NCI-H2107 (cell line): ENCODE measurements around the gene MAGI1.

Experiments used
- DNase-seq: peaks from one replicate; lab custom pipeline; 2025; lab: John Stamatoyannopoulos, UW

Gene MAGI1

DNA sequence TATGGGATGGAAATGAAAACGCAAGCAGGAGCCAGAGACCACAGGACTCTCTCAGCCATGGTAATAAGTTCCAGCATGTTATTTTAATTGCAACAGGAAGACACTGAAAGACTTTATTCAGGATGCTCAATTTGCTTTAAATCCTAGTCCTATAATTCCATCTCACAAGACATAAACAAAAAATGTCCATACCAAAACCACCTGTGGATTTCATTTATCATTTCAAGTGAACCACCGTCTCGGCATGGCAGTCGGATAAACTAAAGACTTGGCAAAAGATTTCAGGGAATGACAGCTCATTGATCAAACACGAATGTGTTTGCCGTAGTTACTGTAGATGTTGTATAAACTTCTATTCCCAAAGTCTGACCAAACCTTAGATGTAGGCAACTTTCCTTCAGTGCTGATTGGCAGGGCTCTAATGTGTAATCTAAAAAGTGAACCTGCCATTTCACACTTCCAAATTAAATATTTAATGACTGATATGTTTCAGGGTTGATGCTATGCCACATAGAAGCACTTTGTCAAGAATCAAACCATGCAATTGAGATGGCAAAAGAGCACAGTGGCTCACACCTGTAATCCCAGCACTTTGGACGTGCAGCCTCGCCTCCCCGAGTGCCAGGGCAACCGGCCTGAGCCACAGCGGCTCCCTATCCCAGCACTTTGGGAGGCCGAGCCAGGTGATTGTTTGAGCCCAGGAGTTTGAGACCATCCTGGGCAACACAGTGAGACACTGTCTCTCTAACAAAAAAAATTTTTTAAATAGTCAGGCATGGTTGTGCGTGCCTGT lies 331.7 kb downstream of the MAGI1 start:
- DNase-seq: no peak

DNA sequence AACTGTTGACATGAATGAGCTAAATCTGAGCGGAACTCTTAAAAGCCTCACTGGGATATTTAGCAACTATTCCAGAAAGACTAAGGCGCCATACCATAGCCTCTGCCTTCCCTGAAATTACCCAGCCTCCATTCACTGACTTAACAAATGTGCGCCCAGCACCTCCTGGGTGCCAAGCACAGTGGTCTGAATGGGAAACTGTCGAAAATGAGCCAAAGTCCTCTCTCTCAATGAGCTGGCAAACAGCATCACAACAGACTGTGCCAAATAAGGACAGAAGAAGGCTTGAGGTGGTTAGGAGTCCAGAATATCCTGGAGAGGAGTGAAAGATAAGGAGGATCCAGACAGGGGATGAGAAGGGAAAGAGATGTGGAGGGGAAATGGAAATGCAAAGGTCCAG lies 332.4 kb downstream of the MAGI1 start:
- no peak for DNase-seq

GRCh38 chr3:65703820-65704219 lies 334.9 kb downstream of the MAGI1 start:
- no peak for DNase-seq

GRCh38 chr3:65703026-65703425 lies 335.7 kb downstream of the MAGI1 start:
- no peak for DNase-seq

DNA sequence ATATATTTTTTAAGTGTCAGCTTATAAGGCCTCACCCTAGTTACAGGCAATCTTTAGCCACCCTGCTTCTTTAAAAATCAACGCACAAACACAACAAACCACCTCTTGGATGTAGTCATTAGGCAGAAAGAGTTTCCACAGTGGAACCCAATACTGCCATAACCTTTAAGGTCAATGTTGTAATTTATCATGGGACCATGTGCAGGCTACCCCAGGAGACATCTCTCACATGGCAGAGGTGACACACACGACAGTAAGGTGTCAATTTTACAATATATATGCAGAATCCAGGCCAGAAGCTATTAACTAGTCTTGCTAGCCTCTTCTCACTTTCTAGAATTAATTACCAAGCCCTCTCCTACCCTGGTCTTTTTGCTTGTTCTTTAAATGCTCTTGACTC lies 336.5 kb downstream of the MAGI1 start:
- no peak for DNase-seq

DNA sequence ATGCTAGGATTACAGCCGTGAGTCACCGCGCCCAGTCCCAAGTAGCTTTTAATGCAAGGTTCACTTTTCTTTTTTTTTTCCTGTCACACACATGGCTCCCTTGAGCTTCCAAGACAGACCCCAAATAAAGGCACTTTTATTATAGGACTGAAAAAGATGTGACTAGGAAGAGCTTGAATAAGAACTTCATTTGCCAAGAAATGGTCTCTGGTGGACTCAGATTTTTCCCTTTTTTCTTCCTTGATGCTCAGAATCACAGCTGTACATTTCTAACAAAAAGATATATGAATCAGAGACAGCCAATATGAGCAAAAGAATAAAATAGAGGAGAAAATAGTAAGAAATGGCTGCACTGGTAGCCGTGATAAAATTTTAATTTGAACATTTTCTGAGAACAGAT lies 337.2 kb downstream of the MAGI1 start:
- DNase-seq: no peak

DNA sequence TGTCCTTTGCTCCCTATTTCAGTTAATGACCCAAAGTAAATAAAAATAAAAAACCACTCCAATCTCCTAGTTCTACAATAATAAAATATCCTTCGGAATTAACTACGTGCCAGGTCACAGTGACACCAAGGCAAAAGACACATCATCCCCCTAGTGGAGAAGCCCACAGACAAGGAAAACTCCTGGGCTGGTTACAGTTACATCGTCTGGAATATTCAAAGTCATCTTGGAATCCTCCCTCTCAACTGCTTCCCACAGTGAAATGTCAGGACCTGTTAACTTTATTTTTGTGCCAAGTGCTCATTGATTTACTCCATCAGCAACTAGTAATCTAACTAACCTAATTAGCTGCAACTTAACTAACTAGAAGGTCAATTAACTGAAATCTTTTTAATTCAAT lies 349.3 kb downstream of the MAGI1 start:
- no peak for DNase-seq

- DNase-seq: no peak
These were observed 351.0 kb downstream of the MAGI1 start for GRCh38 chr3:65687741-65688140.

DNA sequence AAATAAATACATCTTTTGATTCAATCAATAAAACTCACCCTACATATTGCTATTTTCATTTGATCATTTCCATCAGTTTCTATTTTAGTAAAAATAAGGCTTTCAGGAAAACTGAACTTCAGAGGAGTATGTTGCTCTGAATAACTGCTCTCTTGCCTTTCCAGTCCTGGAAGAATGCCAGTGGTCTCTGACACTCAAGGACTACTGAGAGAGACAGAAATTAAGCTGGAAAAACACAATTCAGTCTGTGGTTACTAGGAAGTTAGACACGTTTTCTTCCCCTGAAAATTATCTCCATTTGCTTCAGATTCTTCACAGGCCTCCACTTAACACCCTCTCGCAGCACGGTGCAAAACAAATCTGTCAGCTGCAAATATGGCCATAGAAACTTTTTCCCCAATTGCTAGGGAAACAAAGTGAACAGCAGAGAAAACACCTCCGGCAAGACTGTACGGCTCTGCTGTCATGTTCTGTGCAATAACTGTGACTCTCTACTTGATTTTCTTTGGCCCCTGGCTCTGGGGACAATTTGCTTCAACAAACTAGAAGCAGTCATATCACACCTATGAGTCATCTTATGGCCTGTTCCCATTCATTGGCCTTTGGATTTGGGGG lies 353.0 kb downstream of the MAGI1 start:
- no peak for DNase-seq

DNA sequence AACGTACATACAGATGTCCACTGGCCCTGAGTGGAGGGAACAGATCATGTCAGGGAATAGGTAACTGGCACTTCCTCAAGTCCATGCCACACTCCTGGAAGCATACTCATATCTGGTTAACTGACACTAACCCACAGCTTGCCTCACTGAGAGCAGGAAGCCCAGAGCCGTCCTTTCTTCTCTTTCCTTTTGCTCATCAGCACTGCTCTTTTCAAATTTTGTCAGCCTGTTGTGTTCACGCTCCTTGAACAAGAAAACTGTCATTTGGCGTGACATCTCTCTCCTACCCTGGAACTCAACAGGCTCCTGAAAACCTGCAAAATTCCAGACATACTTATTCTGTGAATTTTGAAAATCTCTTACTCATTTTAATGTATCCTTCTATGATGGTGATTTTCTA lies 360.2 kb downstream of the MAGI1 start:
- no peak for DNase-seq

- no peak for DNase-seq
These were observed 361.2 kb downstream of the MAGI1 start for GRCh38 chr3:65677486-65678010.

GRCh38 chr3:65676580-65676979 lies 362.1 kb downstream of the MAGI1 start:
- no peak for DNase-seq

DNA sequence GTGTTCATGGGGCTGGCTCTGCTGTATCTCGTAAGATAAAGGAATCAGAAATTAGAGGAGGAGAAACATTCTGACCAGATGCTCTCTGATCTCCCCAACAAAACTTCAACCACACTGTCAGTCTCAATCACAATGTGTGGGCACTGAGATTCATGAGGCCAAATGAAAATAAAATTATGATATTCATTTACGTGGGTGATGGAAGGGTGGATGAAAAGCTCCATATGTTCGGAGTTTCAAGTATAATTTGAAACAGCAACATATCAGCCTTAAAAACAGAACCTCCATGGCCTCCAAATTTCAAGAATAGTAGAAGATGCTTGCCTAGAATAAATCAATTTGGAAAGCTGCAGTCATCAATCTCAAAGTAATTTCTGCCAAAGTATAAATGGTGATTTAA lies 363.7 kb downstream of the MAGI1 start:
- no peak for DNase-seq

DNA sequence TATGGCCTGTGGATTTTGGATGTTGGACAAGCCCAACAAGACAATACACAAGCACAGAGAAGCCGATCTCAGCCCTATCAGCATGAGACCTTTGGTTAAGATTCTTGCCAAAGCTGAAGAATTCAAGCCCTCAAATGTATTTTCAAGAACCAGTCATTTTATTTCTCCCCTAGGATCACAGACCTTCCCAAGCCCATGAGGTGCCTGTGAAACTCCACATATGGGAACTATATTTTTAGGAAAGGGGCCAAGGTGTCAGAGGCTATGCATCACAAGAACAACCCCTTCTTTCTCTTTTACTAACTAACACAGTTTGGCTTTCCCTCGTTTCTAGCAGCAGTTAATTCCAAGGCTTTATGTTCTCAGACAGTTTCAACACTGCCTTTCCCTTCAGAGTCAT lies 364.5 kb downstream of the MAGI1 start:
- no peak for DNase-seq

DNA sequence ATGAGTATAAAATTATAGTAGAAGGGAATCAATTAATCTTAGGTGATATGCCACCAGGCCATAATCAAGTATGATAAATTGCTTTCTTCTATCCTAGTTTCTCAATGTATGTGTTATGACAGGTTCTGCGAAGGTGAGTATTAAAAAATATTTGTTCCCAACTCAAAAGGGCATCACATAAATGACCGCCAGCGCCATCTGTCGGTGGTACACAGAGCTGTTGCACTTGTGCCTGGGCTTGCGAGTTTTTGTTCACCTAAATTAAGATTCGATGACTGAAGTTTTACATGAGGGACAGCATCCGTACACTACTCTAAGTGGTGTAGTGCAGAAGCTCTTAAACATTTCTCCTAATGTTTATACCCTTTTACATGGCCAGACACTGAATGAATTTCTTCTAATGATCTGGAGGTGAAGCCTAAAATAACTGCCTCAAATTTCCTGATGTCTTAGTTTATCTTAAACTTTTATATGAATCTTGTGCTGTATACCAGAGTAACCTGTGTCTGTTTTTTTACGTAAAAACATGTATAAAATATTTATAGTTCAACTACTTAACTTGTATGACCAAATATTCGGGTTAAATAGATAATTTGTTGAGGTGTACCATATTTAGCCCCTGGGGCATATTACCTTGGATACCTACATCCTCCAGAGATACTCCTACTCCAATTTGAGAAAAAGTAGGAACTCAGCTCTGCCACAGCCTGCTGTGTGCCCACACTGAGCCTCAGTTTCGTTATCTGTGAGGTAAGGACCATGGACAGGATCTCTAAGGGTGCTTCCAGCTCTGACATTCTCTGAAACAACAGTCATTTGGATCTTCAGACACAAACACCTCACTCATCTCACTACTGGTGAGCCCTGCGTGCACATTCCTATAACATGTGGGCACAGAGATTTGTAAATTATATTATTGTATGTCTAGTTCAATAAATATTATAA lies 365.6 kb downstream of the MAGI1 start:
- no peak for DNase-seq

DNA sequence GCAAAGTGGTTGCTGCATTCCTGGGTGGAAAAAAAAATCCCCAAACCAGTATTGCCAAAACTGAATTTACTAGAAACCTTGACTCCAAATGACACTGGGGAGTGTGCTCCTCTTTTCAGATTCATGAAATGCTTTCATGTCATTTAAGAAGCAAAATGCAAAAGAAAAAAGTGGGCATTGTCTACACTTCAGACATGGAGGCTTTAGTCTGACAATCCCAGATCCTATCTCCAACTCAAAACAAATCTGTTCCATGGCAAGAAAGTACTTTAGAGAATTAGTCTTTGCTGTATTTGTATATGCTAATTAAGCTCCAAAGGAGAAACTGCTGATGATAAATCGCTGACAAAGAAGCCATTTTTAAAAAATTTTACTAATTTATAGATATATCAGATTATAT lies 366.7 kb downstream of the MAGI1 start:
- DNase-seq: no peak

DNA sequence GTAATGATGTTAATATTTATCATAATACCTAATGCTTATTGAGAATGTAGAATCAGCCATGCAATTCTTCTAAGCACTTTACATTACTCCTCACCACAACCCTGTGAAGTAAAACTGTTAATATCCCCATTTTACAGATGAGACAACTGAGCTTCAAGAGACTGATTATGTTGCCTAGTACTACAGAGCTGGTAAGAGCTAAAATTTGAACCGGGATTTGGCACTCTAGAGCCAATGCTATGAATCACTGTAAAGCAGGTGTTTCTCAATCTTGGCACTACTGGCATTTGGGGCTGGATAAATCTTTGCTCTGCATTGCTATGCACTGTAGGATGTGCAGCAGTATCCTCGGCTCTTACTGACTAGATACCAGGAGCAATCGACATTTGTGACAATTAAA lies 367.7 kb downstream of the MAGI1 start:
- DNase-seq: no peak

DNA sequence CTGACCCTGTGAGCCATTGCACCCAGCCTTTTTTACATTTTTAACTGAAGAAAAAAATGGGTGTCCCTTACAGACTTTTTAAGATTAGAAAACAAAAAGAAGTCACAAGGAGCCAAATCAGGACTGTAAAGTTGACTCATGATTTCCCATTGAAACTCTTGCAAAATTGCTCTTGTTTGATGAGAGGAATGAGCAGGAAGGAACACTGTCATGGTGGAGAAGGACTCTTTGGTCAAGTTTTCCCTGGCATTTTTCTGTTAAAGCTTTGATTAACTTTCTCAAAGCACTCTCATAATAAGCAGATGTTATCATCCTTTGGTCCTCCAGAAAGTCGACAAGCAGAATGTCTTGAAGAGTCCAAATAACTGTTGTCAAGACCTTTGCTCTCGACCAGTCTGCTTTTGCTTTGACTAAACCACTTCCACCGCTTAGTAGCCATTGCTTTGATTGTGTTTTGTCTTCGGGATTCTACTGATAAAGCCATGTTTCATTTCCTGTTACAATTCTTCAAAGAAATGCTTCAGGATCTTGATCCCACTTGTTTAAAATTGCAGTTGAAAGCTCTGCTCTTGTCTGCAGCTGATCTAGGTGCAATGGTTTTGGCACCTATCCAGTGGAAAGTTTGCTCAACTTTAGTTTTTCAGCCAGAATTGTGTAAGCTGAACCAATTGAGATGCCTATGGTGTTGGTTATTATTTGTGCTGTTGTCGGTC lies 369.4 kb downstream of the MAGI1 start:
- DNase-seq: no peak

GRCh38 chr3:65667963-65668362 lies 370.8 kb downstream of the MAGI1 start:
- DNase-seq: no peak

- no peak for DNase-seq
These were observed 372.1 kb downstream of the MAGI1 start for GRCh38 chr3:65666448-65667091.

GRCh38 chr3:65665915-65666314 lies 372.8 kb downstream of the MAGI1 start:
- no peak for DNase-seq
